CD14-positive monocyte (primary cell): ENCODE results near the gene CADM1. TPM values are rescaled to one million over a fixed set of nuclear protein-coding genes. Genes with fewer than 3 reads are reported as not detected.

Experiments
- DNase-seq, 3 donors: peaks; one replicate each; pipeline ENCODE4 v3.0.0-alpha.2; 2011 to 2022
- H2AFZ ChIP-seq: 2 replicates; pipeline ENCODE4 v1.6.0; 2012; ENCODE audit warnings: mild to moderate bottlenecking, low read depth, low read length, inconsistent platforms; ENCODE audit not compliant: insufficient read depth, poor library complexity, severe bottlenecking
- H3K27ac ChIP-seq, 2 donors: 1 replicate in 1 of 2; 2 replicates in 1 of 2; pipeline ENCODE4 v1.5.1; 2012 to 2013; ENCODE audit warnings: low read length in 2 of 2, control low read depth in 1 of 2, inconsistent platforms in 1 of 2, low read depth in 1 of 2, mild to moderate bottlenecking in 1 of 2
- H3K27me3 ChIP-seq, 2 donors: one replicate each; pipeline versions ENCODE4 v1.6.0 to v1.6.1; 2011 to 2013; ENCODE audit warnings: low read length in 2 of 2; ENCODE audit not compliant: control insufficient read depth in 2 of 2, insufficient read depth in 2 of 2
- H3K36me3 ChIP-seq, 2 donors: replicated peaks in 1 of 2; 1 replicate in 1 of 2; 2 replicates in 1 of 2; pipeline versions ENCODE4 v1.5.1 to v1.6.1; 2012 to 2013; ENCODE audit warnings: low read length in 2 of 2, control low read depth in 1 of 2, inconsistent platforms in 1 of 2, mild to moderate bottlenecking in 1 of 2; ENCODE audit not compliant: insufficient read depth in 2 of 2, control insufficient read depth in 1 of 2
- H3K4me1 ChIP-seq, 2 donors: 1 replicate in 1 of 2; 2 replicates in 1 of 2; pipeline versions ENCODE4 v1.5.1 to v1.6.1; 2012 to 2013; ENCODE audit warnings: low read length in 2 of 2, control low read depth in 1 of 2, inconsistent platforms in 1 of 2, mild to moderate bottlenecking in 1 of 2, moderate library complexity in 1 of 2; ENCODE audit not compliant: insufficient read depth in 2 of 2, control insufficient read depth in 1 of 2
- H3K4me2 ChIP-seq: replicated peaks from 2 replicates; pipeline ENCODE3; 2012; ENCODE audit warnings: low read length, moderate library complexity, mild to moderate bottlenecking; ENCODE audit not compliant: poor library complexity, severe bottlenecking; ENCODE audit errors: extremely low read depth
- H3K4me3 ChIP-seq, 3 experiments: fragments of 200-600 bp in 1 of 3; sonication (generic) in 1 of 3; replicated peaks in 1 of 3; 1 replicate in 2 of 3; 2 replicates in 1 of 3; pipeline ENCODE4 v1.5.1; 2011 to 2013; ENCODE audit warnings: low read length in 3 of 3, mild to moderate bottlenecking in 3 of 3, control low read depth in 2 of 3, low read depth in 2 of 3, inconsistent platforms in 1 of 3, moderate library complexity in 1 of 3
- H3K79me2 ChIP-seq: 2 replicates; pipeline ENCODE4 v1.6.0; 2012; ENCODE audit warnings: mild to moderate bottlenecking, control low read depth, inconsistent platforms, low read length, moderate library complexity; ENCODE audit not compliant: insufficient read depth
- H3K9ac ChIP-seq: 2 replicates; pipeline ENCODE4 v1.6.0; 2017; ENCODE audit warnings: low read length, mild to moderate bottlenecking; ENCODE audit not compliant: insufficient read depth, poor library complexity, severe bottlenecking
- H3K9me3 ChIP-seq, 2 donors: replicated peaks in 1 of 2; 1 replicate in 1 of 2; 2 replicates in 1 of 2; pipeline versions ENCODE4 v1.5.1 to v1.6.1; 2012 to 2013; ENCODE audit warnings: low read length in 2 of 2, control low read depth in 1 of 2; ENCODE audit not compliant: control insufficient read depth in 1 of 2, insufficient read depth in 1 of 2
- H4K20me1 ChIP-seq: 2 replicates; pipeline ENCODE4 v1.6.0; 2012; ENCODE audit warnings: mild to moderate bottlenecking, low read length, control low read depth, moderate library complexity; ENCODE audit not compliant: insufficient read depth
- H3K27ac Mint-ChIP-seq, 7 donors: one replicate each; pipeline ENCODE4 v1.8.0; 2020; ENCODE audit warnings: mild to moderate bottlenecking in 7 of 7, mixed read lengths in 7 of 7, moderate library complexity in 6 of 7, inconsistent platforms in 2 of 7
- H3K27me3 Mint-ChIP-seq, 3 donors: one replicate each; pipeline ENCODE4 v1.8.0; 2021 to 2022; ENCODE audit warnings: low read depth in 3 of 3, mild to moderate bottlenecking in 3 of 3, mixed read lengths in 3 of 3, moderate library complexity in 3 of 3, inconsistent platforms in 1 of 3
- H3K36me3 Mint-ChIP-seq, 2 donors: one replicate each; pipeline ENCODE4 v1.8.0; 2020; ENCODE audit warnings: mixed read lengths in 2 of 2, inconsistent platforms in 1 of 2, mild to moderate bottlenecking in 1 of 2
- H3K4me1 Mint-ChIP-seq: one replicate; pipeline ENCODE4 v1.8.0; 2020; ENCODE audit warnings: mild to moderate bottlenecking, mixed read lengths
- H3K4me3 Mint-ChIP-seq, 2 donors: one replicate each; pipeline ENCODE4 v1.8.0; 2020; ENCODE audit warnings: mild to moderate bottlenecking in 2 of 2, mixed read lengths in 2 of 2, moderate library complexity in 1 of 2
- H3K9me3 Mint-ChIP-seq, 7 donors: one replicate each; pipeline ENCODE4 v1.8.0; 2020 to 2022; ENCODE audit warnings: mixed read lengths in 7 of 7, mild to moderate bottlenecking in 6 of 7, moderate library complexity in 6 of 7, inconsistent platforms in 2 of 7
- WGBS: methylation state at CpG from one replicate; pipeline ENCODE4 v1.1.5; 2013; ENCODE audit warnings: missing lambda C conversion rate; ENCODE audit not compliant: insufficient coverage; 5-methylcytosine and 5-hydroxymethylcytosine counted together
- intact Hi-C, 2 donors: fragments of 100-400 bp; cut with micrococcal nuclease; formaldehyde crosslinking; loops; one replicate each; pipeline versions ENCODE4 v1.15.0 to v1.15.1; 2023
- polyA plus RNA-seq, 3 donors: library from polyadenylated mRNA; depleted of rRNA in 1 of 3; unstranded in 2 of 3; stranded (reverse) in 1 of 3; fragments of 300-500 nt in 2 of 3; fragments of >200 nt in 1 of 3; fragmentation: Illumina TruSeq in 2 of 3; gene quantifications; 1 replicate in 2 of 3; 2 replicates in 1 of 3; pipeline ENCODE4 v1.2.3, GENCODE V29; 2012 to 2021
- TF ChIP-seq, protein P1 (sequence below): fragments of 200-600 bp; IDR thresholded peaks from one replicate; pipeline ENCODE4 v1.8.0; 2022; ENCODE audit warnings: antibody characterized with exemption, mild to moderate bottlenecking

The CADM1 gene
- polyA plus RNA-seq, 3 donors = not detected

DNA sequence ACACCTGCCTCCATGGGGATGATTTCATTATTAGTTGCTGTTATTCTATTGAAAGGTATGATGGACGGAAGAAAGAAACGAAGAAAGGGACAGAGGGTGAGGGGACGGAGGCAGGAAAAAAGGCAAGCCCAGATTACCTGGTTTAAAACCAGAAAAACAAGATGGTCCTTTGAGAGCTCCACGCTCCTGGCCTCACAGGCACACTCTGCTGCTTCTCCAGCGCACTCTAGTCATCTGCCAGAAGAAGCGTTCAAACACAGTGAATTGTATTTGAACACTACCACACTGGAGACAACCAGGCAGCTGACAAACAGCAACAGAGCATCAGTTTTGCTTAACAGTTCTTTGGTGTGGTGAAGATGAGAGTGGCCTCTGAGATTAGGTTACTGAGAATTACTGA lies 216.9 kb downstream of the CADM1 start:
- Mint-ChIP-seq H3K9me3 (peaks cover 0 to 3% (median 0%) of the 10 kb centered on the region in 7 donors), H3K27ac (no peak overlapping the region), H3K4me1 (no peaks in the 10 kb centered on the region), H3K27me3 (peaks cover 0 to 2% (median 0%) of the 10 kb centered on the region in 3 donors), H3K36me3 (no peaks in the 10 kb centered on the region), H3K4me3 (no peak overlapping the region)
- Histone ChIP-seq H3K9me3 (no peaks in the 10 kb centered on the region), H3K79me2 (no peaks in the 10 kb centered on the region), H3K4me3 (no peak overlapping the region), H4K20me1 (no peaks in the 10 kb centered on the region), H3K9ac (no peak overlapping the region), H2AFZ (no peak overlapping the region), H3K36me3 (no peaks in the 10 kb centered on the region), H3K27ac (no peak overlapping the region), H3K4me1 (no peaks in the 10 kb centered on the region), H3K4me2 (no peak overlapping the region), H3K27me3 (no peaks in the 10 kb centered on the region)
- 86% methylated on average over 6 of the region's 6 CpGs for WGBS
- TF ChIP-seq, protein P1, sequence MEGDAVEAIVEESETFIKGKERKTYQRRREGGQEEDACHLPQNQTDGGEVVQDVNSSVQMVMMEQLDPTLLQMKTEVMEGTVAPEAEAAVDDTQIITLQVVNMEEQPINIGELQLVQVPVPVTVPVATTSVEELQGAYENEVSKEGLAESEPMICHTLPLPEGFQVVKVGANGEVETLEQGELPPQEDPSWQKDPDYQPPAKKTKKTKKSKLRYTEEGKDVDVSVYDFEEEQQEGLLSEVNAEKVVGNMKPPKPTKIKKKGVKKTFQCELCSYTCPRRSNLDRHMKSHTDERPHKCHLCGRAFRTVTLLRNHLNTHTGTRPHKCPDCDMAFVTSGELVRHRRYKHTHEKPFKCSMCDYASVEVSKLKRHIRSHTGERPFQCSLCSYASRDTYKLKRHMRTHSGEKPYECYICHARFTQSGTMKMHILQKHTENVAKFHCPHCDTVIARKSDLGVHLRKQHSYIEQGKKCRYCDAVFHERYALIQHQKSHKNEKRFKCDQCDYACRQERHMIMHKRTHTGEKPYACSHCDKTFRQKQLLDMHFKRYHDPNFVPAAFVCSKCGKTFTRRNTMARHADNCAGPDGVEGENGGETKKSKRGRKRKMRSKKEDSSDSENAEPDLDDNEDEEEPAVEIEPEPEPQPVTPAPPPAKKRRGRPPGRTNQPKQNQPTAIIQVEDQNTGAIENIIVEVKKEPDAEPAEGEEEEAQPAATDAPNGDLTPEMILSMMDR = no peak
- intact Hi-C loops = no loop called here
- DNase-seq = no peak

DNA sequence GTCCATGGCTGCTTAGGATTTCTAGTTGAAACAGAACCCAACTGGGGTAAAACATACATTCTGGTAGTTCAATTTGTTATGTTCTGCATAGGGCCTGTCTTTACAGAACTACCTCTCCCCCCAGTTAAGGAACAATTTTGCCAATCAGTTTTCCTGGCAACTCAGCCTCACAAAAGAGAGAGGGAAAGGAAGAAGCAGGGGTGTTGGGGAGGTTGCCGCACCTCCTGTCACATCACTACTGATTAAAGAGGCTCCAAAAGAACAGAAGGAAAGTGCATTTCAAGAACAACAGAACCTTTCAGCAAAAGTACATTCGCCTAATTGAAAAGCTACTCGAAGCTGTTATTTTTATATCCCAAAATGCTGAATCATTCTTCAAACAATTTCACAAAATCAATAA lies 217.6 kb downstream of the CADM1 start:
- TF ChIP-seq, protein P1 = no peak
- Mint-ChIP-seq H3K9me3 (peaks cover 0 to 3% (median 0%) of the 10 kb centered on the region in 7 donors), H3K4me1 (no peaks in the 10 kb centered on the region), H3K36me3 (no peaks in the 10 kb centered on the region), H3K4me3 (no peak overlapping the region), H3K27me3 (peaks cover 0 to 2% (median 0%) of the 10 kb centered on the region in 3 donors), H3K27ac (no peak overlapping the region)
- intact Hi-C loops = no loop called here
- Histone ChIP-seq H4K20me1 (no peaks in the 10 kb centered on the region), H3K27ac (no peak overlapping the region), H3K4me1 (no peaks in the 10 kb centered on the region), H3K4me2 (no peak overlapping the region), H3K27me3 (no peaks in the 10 kb centered on the region), H3K79me2 (no peaks in the 10 kb centered on the region), H3K36me3 (no peaks in the 10 kb centered on the region), H3K9me3 (no peaks in the 10 kb centered on the region), H2AFZ (no peak overlapping the region), H3K4me3 (no peak overlapping the region), H3K9ac (no peak overlapping the region)
- no CpG with 5 or more reads among the region's 3 CpGs for WGBS
- DNase-seq = no peak
